ENCODE measurements around the gene RAB8B.

DNA sequence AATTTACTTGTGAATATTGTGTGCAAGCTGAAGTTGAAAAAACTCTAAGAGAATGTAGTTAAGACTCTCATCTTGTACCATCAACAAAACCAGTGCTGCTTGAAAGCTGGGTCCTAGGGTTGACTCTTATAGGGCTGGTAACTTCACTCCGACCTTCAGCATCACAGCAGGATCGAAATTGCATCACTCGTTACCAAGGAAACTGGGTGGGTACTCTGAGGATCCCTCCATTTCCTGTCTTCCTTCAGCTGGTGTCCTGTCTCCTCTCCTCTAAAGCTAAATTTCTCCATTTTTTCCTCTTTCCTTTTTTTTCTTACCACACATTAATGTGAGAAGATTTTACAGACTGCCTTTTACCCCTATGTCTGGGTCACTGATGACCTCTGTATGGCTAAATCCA is 85.0 kb downstream of the RAB8B start:
- TF ChIP-seq, protein P1, sequence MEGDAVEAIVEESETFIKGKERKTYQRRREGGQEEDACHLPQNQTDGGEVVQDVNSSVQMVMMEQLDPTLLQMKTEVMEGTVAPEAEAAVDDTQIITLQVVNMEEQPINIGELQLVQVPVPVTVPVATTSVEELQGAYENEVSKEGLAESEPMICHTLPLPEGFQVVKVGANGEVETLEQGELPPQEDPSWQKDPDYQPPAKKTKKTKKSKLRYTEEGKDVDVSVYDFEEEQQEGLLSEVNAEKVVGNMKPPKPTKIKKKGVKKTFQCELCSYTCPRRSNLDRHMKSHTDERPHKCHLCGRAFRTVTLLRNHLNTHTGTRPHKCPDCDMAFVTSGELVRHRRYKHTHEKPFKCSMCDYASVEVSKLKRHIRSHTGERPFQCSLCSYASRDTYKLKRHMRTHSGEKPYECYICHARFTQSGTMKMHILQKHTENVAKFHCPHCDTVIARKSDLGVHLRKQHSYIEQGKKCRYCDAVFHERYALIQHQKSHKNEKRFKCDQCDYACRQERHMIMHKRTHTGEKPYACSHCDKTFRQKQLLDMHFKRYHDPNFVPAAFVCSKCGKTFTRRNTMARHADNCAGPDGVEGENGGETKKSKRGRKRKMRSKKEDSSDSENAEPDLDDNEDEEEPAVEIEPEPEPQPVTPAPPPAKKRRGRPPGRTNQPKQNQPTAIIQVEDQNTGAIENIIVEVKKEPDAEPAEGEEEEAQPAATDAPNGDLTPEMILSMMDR (IDR thresholded peaks at IDR 0.05) = no peak
- TF ChIP-seq POLR2A (IDR thresholded peaks at IDR 0.05) = no peak
